Endometrium (tissue), 2 donors: Measurements from ENCODE around the gene LCN15.
"Not testable (repeated sequence)": the region's sequence is repeated elsewhere in the genome, so short reads cannot be mapped to it uniquely, and the experiment has no call there.

Experiments
- FAIRE-seq: peaks from 2 replicates; lab custom pipeline; 2012; peaks lifted over from hg19 to GRCh38; lab: Jason Lieb, UNC
- donor health status: control.
- donor health status: control.

Gene LCN15

GRCh38 chr9:136755302-136756133 is 8.8 kb downstream of the LCN15 start:
- FAIRE-seq, result not testable (repeated sequence)

DNA sequence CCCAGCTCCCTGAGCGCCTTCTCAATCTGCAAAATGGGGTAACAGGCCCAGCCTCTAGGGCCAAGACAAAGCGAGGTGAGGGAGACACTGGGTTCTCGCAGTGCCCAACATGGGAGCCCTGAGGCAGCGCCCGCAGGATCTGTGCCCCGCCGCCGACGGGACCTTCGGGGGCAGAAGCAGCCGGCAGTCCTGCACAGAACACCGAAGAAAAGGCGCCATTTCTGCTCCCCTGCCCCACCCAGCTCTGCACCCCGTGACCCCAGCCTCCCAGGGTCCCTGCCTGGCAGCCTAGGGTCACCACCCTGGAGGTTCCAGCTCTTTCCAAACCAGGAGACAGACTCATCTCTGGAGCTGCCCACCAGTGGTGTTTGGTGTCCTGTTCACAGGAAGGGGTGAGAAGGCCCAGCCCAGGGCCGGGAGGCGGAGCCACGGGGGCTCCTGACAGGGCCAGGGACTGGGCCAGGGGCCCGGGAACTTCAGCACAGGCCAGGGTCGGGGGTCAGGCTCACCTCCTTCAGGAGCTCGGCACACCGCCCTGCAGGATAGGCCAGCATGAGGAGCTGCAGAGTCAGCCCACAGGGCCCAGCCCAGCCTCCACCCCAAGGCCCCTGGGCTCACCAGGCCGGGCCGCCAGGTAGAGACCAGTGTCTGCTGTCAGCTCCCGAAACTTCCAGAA is 9.6 kb downstream of the LCN15 start:
- no peak for FAIRE-seq

GRCh38 chr9:136754059-136754572 is 10.2 kb downstream of the LCN15 start:
- FAIRE-seq, result no peak

GRCh38 chr9:136753371-136754058 is 10.8 kb downstream of the LCN15 start:
- no peak for FAIRE-seq

GRCh38 chr9:136751814-136752213 is 12.5 kb downstream of the LCN15 start:
- FAIRE-seq, result no peak

GRCh38 chr9:136751244-136751643 is 13.1 kb downstream of the LCN15 start:
- FAIRE-seq, result no peak

GRCh38 chr9:136750526-136750925 is 13.8 kb downstream of the LCN15 start:
- no peak for FAIRE-seq

- no peak for FAIRE-seq
Observed at GRCh38 chr9:136748666-136749611, 15.4 kb downstream of the LCN15 start.

DNA sequence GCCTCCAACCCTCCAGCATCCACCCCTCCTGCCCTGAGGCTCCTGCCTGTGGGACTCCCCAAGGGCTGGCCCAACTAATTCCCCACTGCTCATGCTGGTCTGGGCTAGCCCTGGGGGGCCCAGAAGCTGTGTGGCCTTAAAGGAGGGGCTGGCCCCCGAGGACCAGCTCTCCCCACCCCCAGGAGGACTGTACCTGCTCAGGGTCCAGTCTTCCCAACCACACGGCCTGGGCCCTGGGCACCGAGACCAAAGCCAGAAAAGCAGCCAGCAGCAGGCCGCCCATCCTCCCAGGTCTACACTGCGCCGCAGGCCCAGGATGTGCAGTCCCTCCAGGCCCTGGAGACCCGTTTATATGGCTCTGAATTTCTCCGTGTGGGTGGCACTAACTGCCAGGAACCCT is 16.1 kb downstream of the LCN15 start, which contains the start of gene LCN6:
TSS of gene LCN6 (minus strand) at position 325 of the 400 bp plus-strand sequence. CDS start at position 283, 42 bp downstream.
- no peak for FAIRE-seq

GRCh38 chr9:136747161-136748060 is 16.9 kb downstream of the LCN15 start:
- no peak for FAIRE-seq

DNA sequence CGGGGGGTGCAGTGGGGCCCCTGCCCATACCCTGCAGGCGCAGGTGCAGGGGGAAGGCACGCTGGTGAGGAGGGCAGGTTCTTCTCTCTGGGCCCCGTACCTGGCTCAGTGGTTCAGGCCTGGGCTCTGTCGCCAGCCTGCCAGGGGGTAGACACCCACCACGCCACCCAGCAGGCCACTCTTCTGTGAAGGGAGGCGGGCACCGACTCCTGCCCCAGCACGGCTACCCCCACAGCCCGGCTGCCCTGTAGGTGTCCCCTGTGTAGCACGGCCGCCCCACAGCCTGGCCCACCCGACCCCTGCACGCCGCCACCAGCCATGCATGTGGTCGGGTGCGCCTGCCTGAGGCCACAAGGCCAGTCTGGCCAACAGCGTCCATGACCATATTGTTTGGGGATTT is 17.7 kb downstream of the LCN15 start:
- FAIRE-seq, result no peak

GRCh38 chr9:136746155-136746490 is 18.2 kb downstream of the LCN15 start:
- FAIRE-seq, result no peak

- FAIRE-seq, result no peak
Observed at GRCh38 chr9:136745389-136746154, 18.7 kb downstream of the LCN15 start.

DNA sequence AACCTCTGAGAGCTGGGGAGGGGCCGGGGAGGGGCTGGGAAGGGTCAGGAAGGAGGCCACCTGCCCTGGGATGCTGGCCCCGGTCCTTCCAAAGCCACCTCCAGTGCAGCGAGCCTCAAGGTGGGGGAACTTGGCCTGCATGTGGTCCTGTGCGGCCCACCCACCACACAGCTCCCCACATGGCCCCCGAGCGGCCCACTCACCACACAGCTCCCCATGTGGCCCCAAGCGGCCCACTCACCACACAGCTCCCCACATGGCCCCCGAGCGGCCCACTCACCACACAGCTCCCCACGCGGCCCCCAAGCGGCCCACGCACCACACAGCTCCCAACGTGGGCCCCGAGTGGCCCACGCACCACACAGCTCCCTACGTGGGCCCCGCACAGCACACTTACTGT is 19.5 kb downstream of the LCN15 start:
- FAIRE-seq, result no peak

- no peak for FAIRE-seq
Observed at GRCh38 chr9:136743639-136744211, 20.6 kb downstream of the LCN15 start.

DNA sequence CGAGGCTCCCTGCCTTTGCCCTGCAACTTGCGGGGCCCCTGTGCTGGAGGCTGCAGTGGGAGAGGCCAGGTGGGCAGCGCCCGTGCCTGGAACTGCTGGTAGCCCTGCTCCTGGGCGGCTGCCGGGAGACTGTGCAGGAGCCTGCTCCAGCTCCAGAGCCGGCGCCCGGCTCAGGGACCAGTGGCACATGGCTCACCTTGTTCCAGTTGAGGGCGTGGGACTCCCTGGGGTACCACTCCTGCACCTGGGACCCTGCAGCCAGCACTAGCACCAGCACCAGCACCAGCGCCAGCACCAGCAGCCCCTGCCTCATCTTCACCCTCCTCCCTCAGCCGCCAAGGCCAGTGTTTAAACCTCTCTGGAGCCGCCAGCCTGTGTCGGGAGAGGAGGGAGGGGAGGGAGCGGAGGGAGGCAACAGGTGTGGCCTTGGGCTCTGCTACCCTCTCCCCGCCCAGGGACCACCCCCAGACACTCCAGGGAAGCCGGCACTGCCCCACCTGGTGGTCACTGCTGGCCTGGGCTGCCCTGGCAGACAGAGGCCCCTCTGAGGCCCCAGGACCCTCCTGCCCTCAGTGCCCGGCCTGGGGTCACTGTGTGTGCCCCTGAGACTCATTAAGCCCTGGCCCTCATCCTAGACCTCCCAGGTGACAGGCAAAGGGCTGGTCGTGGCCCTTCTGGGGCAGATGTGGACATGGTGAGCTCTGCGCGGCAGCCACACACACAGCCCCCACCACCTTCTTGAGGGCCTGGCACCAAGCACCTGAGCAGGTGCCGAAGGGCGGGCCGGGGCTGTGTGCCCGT is 21.5 kb downstream of the LCN15 start, which contains the start of gene LCN10:
TSS of gene LCN10 (minus strand) at position 350 of the 801 bp plus-strand sequence. CDS start at position 313, 37 bp downstream.
- no peak for FAIRE-seq

GRCh38 chr9:136741883-136742571 is 22.3 kb downstream of the LCN15 start:
- FAIRE-seq, result no peak
